CD4-positive, CD25-positive, alpha-beta regulatory T cell (primary cell): ENCODE results near the gene ZNF462. TPM values are rescaled to one million over a fixed set of nuclear protein-coding genes. Genes with fewer than 3 reads are reported as not detected.

ENCODE experiments used
- ATAC-seq, 2 donors: fragments of 150-1000 bp; cut with Tn5 transposase; one replicate each; pipeline ENCODE4 v1.10.0; 2021; ENCODE audit warnings: low read depth in 2 of 2, moderate number of reproducible peaks in 2 of 2, moderate library complexity in 1 of 2
- DNase-seq, 3 donors: peaks; one replicate each; pipeline versions ENCODE4 v3.0.0 to v3.0.0-alpha.2; 2012 to 2022; ENCODE audit warnings: mixed read lengths in 1 of 3
- H3K27ac ChIP-seq: one replicate; pipeline ENCODE4 v1.7.0; 2013; ENCODE audit warnings: mild to moderate bottlenecking, low read length; ENCODE audit not compliant: insufficient read depth, poor library complexity, severe bottlenecking
- H3K27me3 ChIP-seq: one replicate; pipeline ENCODE4 v1.7.0; 2013; ENCODE audit warnings: low read length; ENCODE audit not compliant: control insufficient read depth, insufficient read depth
- H3K36me3 ChIP-seq: one replicate; pipeline ENCODE4 v1.7.0; 2013; ENCODE audit warnings: mild to moderate bottlenecking, low read length, moderate library complexity; ENCODE audit not compliant: control insufficient read depth, insufficient read depth
- H3K4me1 ChIP-seq: 2 replicates; pipeline ENCODE4 v1.7.0; 2013; ENCODE audit warnings: mild to moderate bottlenecking, low read length; ENCODE audit not compliant: insufficient read depth, control insufficient read depth, poor library complexity, severe bottlenecking
- H3K4me3 ChIP-seq: one replicate; pipeline ENCODE4 v1.7.0; 2013; ENCODE audit warnings: low read depth, mild to moderate bottlenecking, low read length, moderate library complexity
- H3K9me3 ChIP-seq, 2 experiments: 1 replicate in 1 of 2; 2 replicates in 1 of 2; pipeline ENCODE4 v1.7.0; 2013; ENCODE audit warnings: low read length in 2 of 2, mild to moderate bottlenecking in 1 of 2, moderate library complexity in 1 of 2; ENCODE audit not compliant: control insufficient read depth in 2 of 2
- H3K27ac Mint-ChIP-seq, 3 donors: one replicate each; pipeline ENCODE4 v1.8.0; 2020 to 2022; ENCODE audit warnings: mild to moderate bottlenecking in 3 of 3, mixed read lengths in 3 of 3, moderate library complexity in 2 of 3
- H3K27me3 Mint-ChIP-seq: one replicate; pipeline ENCODE4 v1.8.0; 2022; ENCODE audit warnings: mild to moderate bottlenecking, mixed read lengths
- H3K36me3 Mint-ChIP-seq: one replicate; pipeline ENCODE4 v1.8.0; 2020; ENCODE audit warnings: mixed read lengths
- H3K4me1 Mint-ChIP-seq, 4 donors: one replicate each; pipeline ENCODE4 v1.8.0; 2020 to 2022; ENCODE audit warnings: mixed read lengths in 4 of 4, mild to moderate bottlenecking in 1 of 4
- H3K4me3 Mint-ChIP-seq, 4 donors: one replicate each; pipeline ENCODE4 v1.8.0; 2020 to 2022; ENCODE audit warnings: mild to moderate bottlenecking in 4 of 4, mixed read lengths in 4 of 4, moderate library complexity in 3 of 4
- H3K9me3 Mint-ChIP-seq, 7 donors: one replicate each; pipeline ENCODE4 v1.8.0; 2020 to 2022; ENCODE audit warnings: mixed read lengths in 7 of 7, mild to moderate bottlenecking in 3 of 7, moderate library complexity in 2 of 7
- polyA plus RNA-seq, 4 donors: library from polyadenylated mRNA; unstranded; fragments of 300-500 nt; fragmentation: Illumina TruSeq; gene quantifications; one replicate each; pipeline ENCODE4 v1.2.3, GENCODE V29; 2021
- total RNA-seq: library from RNA; stranded (reverse); gene quantifications from one replicate; pipeline ENCODE4 v1.2.3, GENCODE V29; 2022

Gene ZNF462
- total and polyA plus RNA-seq, 5 donors from 2014 or later, result 0.62 to 1.7 TPM; not detected in 3

DNA sequence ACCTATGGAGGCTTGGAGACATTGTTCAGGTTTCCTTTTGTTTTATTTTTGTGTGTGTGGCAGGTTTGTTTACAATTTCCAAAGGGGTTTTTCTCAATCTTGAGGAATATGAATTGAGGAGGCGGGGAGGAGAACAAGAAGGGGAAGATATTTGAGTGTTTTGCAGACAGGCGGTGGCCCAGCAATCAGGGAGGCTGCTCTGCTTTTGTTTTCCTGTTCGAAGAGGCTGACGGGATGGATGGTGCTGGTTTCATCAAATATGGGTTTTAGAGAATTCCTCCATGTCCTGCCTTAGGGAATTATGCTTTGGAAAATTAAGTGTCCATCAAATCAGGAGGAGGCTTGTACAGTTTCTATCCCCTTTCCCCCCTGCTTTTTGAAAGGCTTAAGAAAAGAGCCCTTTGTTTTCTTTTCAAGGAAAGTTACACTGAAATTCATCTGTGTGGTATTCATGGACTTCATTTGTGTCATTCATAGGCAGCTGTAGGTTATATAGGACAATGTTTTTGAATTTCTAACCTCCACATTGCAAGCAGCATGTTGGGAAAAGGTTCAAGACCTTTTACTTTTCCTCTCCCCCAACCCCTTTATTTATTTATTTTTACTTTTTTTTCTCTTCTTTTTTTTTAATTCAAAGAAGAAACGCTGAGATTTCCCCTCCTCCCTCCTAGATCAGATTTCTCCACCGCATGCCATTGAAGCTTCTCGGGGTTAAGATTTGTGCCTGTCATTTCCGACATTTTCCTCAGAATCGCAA, 107.4 kb downstream of the ZNF462 start:
- Mint-ChIP-seq H3K27ac (no peak overlapping the region), H3K4me3 (no peak overlapping the region), H3K36me3 (no peaks in the 10 kb centered on the region), H3K27me3 (no peaks in the 10 kb centered on the region), H3K9me3 (peaks cover 0 to 3% (median 0%) of the 10 kb centered on the region in 7 donors), H3K4me1 (no peaks in the 10 kb centered on the region)
- Histone ChIP-seq H3K4me3 (no peak overlapping the region), H3K36me3 (no peaks in the 10 kb centered on the region), H3K9me3 (no peaks in the 10 kb centered on the region), H3K27ac (no peak overlapping the region), H3K4me1 (no peaks in the 10 kb centered on the region), H3K27me3 (no peaks in the 10 kb centered on the region)
- no peak for DNase-seq
- ATAC-seq, result no peak

- Histone ChIP-seq H3K4me1 (no peaks in the 10 kb centered on the region), H3K36me3 (no peaks in the 10 kb centered on the region), H3K27me3 (no peaks in the 10 kb centered on the region), H3K4me3 (no peak overlapping the region), H3K27ac (no peak overlapping the region), H3K9me3 (no peaks in the 10 kb centered on the region)
- Mint-ChIP-seq H3K27ac (no peak overlapping the region), H3K4me3 (no peak overlapping the region), H3K27me3 (no peaks in the 10 kb centered on the region), H3K9me3 (peaks cover 0 to 3% (median 0%) of the 10 kb centered on the region in 7 donors), H3K4me1 (no peaks in the 10 kb centered on the region), H3K36me3 (no peaks in the 10 kb centered on the region)
- ATAC-seq (no peak), DNase-seq (no peak)
Measured at GRCh38 chr9:106970976-106971457, 108.1 kb downstream of the ZNF462 start.

GRCh38 chr9:106972082-106972481, 109.1 kb downstream of the ZNF462 start:
- Mint-ChIP-seq H3K4me1 (no peaks in the 10 kb centered on the region), H3K27ac (no peak overlapping the region)

DNA sequence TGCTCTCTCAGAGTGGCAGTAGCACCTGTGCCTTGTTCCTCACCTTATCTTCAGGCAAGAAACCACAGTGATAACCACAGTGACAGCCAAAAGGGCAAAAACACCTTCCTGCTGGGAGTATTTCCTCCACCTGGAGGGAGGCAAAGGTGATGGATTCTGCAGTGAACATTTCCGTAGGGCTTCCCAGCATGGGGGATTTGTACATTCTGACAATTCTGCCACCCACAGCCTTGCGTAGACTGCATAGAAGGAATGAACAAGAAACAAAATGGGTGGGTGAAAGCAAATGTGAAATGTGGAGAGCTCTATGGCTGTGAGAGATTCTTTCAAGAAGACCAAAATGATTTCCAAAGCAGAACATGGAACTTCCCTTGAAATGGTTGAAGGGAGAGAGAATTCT, 111.4 kb downstream of the ZNF462 start:
- no peaks in the 10 kb centered on the region for H3K4me1 Mint-ChIP-seq
- no peaks in the 10 kb centered on the region for H3K27me3 Mint-ChIP-seq

More at GRCh38 chr9:106972082-106972481, 109.1 kb downstream of the ZNF462 start:
- Histone ChIP-seq H3K27me3 (no peaks in the 10 kb centered on the region), H3K36me3 (no peaks in the 10 kb centered on the region), H3K27ac (no peak overlapping the region), H3K4me3 (no peak overlapping the region), H3K4me1 (no peaks in the 10 kb centered on the region), H3K9me3 (no peaks in the 10 kb centered on the region)
- Mint-ChIP-seq H3K4me3 (no peak overlapping the region), H3K27me3 (no peaks in the 10 kb centered on the region), H3K36me3 (no peaks in the 10 kb centered on the region), H3K9me3 (peaks cover 0 to 3% (median 0%) of the 10 kb centered on the region in 7 donors)
- DNase-seq (no peak), ATAC-seq (no peak)

GRCh38 chr9:106976772-106977171, 113.8 kb downstream of the ZNF462 start:
- no peak for DNase-seq
- no peaks in the 10 kb centered on the region for H3K27me3 ChIP-seq
- no peak overlapping the region for H3K4me3 ChIP-seq
- no peak overlapping the region for H3K27ac ChIP-seq
- H3K36me3 ChIP-seq, result no peaks in the 10 kb centered on the region
- Mint-ChIP-seq H3K27me3 (no peaks in the 10 kb centered on the region), H3K36me3 (no peaks in the 10 kb centered on the region), H3K27ac (no peak overlapping the region), H3K4me1 (no peaks in the 10 kb centered on the region), H3K9me3 (peaks cover 0 to 3% (median 0%) of the 10 kb centered on the region in 7 donors), H3K4me3 (no peak overlapping the region)
- no peaks in the 10 kb centered on the region for H3K4me1 ChIP-seq
- ATAC-seq, result no peak
- H3K9me3 ChIP-seq, result no peaks in the 10 kb centered on the region

More for the DNA sequence above, 111.4 kb downstream of the ZNF462 start:
- no peak overlapping the region for H3K4me3 Mint-ChIP-seq
- no peaks in the 10 kb centered on the region for H3K36me3 ChIP-seq
- no peaks in the 10 kb centered on the region for H3K4me1 ChIP-seq
- peaks cover 0 to 3% (median 0%) of the 10 kb centered on the region in 7 donors for H3K9me3 Mint-ChIP-seq
- H3K27ac Mint-ChIP-seq, result no peak overlapping the region
- no peaks in the 10 kb centered on the region for H3K36me3 Mint-ChIP-seq
- DNase-seq, result no peak
- no peak for ATAC-seq
- H3K27me3 ChIP-seq, result no peaks in the 10 kb centered on the region
- no peak overlapping the region for H3K27ac ChIP-seq
- H3K4me3 ChIP-seq, result no peak overlapping the region
- no peaks in the 10 kb centered on the region for H3K9me3 ChIP-seq

DNA sequence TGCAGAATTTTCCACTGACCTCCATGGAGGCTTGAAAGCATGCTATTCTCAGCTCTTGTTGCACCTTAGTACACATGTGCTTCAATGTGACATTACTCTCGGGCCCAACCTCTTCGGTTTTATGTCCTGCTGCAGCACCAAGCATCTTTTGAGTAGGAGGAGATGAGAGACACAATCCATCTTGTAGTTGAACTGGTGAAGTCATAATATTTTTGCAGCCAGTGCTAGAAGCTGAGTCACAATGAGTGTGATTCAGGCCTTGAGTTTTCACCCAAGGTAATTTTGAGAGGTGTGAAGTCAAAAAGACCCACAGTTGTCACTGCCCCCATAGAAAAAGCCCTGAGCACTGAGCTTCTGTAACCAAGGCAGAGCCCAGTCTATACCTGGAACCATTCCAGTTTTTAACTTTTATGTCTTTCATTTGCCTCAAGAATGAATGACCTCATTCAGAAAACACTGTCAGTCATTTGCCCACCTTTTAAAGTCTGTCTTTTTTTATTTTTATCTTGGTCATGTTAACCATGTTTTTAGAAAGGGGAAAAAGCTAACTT, 117.7 kb downstream of the ZNF462 start:
- ATAC-seq (no peak), DNase-seq (no peak)
- Mint-ChIP-seq H3K4me1 (no peaks in the 10 kb centered on the region), H3K9me3 (peaks cover 0 to 2% (median 0%) of the 10 kb centered on the region in 7 donors), H3K4me3 (no peak overlapping the region), H3K36me3 (no peaks in the 10 kb centered on the region), H3K27me3 (no peaks in the 10 kb centered on the region), H3K27ac (no peak overlapping the region)
- H3K4me1 ChIP-seq, result no peaks in the 10 kb centered on the region
- H3K9me3 ChIP-seq, result no peaks in the 10 kb centered on the region
- H3K36me3 ChIP-seq, result no peaks in the 10 kb centered on the region
- no peaks in the 10 kb centered on the region for H3K27me3 ChIP-seq
- H3K27ac ChIP-seq, result no peak overlapping the region
- H3K4me3 ChIP-seq, result no peak overlapping the region

GRCh38 chr9:106981396-106982287, 118.7 kb downstream of the ZNF462 start:
- DNase-seq, result no peak
- peaks cover 0 to 2% (median 0%) of the 10 kb centered on the region in 7 donors for H3K9me3 Mint-ChIP-seq
- H3K27ac Mint-ChIP-seq, result no peak overlapping the region
- Histone ChIP-seq H3K27ac (no peak overlapping the region), H3K9me3 (no peaks in the 10 kb centered on the region), H3K4me1 (no peaks in the 10 kb centered on the region), H3K27me3 (no peaks in the 10 kb centered on the region), H3K36me3 (no peaks in the 10 kb centered on the region), H3K4me3 (no peak overlapping the region)
- no peaks in the 10 kb centered on the region for H3K4me1 Mint-ChIP-seq
- H3K27me3 Mint-ChIP-seq, result no peaks in the 10 kb centered on the region
- ATAC-seq, result no peak
- no peak overlapping the region for H3K4me3 Mint-ChIP-seq
- H3K36me3 Mint-ChIP-seq, result no peaks in the 10 kb centered on the region
